GM18858 (cell line): ENCODE results near the gene VWA3B.
"Not testable (repeated sequence)": the region's sequence is repeated elsewhere in the genome, so short reads cannot be mapped to it uniquely, and the experiment has no call there.

ENCODE experiments used
- ATAC-seq: cut with Tn5 transposase; IDR thresholded peaks from one replicate; pipeline ENCODE4 v1.9.1; 2021; ENCODE audit not compliant: unreplicated experiment

The VWA3B gene, protein sequence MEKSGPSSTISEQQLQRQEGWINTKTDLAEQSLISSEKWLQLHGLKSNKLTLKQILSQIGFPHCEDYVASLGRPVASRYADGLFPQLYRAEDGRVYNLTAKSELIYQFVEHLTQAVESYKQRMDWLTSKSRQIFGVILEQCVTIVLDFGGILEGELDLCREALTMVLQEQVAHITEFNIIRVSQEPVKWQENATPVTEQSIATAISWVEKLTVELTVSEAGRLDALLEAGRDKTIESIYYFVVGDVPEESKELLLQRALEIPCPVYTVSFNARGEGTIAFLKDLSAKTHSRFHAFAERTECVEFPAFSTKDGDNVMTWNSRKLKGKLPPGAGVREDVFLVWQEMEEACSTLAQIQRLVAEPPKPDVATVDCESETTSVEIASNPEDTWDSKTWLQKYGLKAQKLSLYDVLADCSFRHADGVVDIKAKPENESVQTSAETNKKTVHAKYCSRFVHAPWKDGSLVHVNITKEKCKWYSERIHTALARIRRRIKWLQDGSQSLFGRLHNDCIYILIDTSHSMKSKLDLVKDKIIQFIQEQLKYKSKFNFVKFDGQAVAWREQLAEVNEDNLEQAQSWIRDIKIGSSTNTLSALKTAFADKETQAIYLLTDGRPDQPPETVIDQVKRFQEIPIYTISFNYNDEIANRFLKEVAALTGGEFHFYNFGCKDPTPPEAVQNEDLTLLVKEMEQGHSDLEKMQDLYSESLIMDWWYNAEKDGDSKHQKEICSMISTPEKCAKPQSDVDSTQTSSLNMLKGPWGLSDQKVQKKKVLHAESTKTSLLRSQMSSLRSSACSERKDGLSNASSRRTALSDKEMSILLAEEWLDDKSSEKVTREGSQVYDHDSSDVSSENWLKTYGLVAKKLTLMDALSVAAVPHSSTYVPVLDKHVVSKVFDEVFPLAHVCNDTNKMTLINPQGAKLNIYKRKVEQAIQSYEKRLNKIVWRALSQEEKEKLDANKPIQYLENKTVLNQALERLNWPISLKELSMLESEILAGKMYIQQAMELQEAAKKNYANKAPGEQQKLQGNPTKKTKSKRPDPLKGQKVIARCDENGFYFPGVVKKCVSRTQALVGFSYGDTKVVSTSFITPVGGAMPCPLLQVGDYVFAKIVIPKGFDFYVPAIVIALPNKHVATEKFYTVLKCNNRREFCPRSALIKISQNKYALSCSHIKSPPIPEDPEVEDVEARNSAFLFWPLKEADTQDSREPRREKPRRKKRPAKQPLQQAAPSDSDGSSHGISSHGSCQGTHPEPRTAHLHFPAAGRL (N-terminal part only)

DNA sequence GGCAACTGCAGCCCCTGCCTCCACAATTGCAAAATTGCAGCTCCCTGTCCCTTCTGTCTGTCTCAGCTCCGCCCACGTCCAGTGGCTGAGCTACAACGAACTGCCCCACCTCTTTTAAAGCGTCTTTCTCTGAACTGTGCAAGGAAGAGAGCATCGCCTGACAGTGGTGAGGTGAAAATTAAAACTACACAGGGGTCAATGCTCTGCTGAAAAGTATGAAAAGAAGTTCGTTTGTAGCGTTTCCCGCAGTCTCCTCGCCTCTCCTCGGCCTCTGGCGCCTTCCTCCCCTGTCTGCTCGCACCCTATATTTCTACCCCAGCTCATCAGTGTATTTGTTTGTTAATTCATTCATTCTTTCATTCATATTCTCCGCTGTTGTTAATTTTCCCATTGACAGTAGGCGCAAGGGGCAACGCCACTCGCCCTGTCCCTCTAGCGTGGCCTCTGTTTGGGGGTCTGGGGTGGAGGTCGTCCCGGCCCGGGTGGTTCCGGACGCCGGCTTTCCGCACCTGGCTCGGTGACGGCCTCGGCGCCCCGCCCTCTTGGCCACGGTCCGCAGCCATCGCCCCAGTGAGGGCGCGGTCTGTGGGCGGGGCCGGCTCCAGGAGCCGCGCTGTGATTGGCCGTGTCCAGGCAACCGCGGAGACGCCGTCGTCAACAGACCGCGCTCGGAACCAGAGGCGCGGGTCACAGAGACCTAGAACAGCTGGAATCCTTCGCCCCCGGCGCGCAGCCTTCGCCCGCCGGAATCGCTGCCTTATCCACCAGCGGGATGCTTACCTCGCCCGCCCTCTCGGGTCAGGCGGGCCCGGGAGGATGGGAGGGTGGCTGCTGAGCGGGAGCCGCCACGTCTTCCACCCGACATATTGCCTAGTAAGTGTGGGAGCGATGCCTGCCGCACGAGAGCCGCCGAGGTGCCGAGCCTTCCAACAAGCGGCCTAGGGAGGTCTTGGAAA, at the start of gene VWA3B:
Gene VWA3B (plus strand): TSS at position 677 of the 956 bp plus-strand sequence. CDS start 5,926 bp downstream, outside the sequence.
- ATAC-seq = peak; percentile 79

DNA sequence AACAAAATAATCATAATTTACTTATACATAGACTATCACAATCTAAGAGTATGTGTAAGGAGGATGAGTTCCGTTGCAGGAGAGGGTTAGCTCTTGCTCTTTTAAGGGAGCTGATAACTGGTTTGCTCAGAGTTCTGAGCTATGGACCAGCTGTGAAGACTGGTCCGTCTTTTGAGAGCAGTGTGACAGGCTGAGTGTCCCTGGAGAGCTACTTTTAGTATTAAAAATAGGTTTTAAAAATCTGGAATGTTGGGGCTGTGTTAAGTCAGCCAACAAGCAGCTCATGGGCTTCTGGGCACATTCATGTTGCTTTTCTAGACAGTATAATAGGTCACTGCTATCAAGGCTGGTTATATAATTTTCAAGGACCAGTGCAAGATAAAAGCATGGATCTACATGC, 49.8 kb upstream of the VWA3B start:
- no peak for ATAC-seq

DNA sequence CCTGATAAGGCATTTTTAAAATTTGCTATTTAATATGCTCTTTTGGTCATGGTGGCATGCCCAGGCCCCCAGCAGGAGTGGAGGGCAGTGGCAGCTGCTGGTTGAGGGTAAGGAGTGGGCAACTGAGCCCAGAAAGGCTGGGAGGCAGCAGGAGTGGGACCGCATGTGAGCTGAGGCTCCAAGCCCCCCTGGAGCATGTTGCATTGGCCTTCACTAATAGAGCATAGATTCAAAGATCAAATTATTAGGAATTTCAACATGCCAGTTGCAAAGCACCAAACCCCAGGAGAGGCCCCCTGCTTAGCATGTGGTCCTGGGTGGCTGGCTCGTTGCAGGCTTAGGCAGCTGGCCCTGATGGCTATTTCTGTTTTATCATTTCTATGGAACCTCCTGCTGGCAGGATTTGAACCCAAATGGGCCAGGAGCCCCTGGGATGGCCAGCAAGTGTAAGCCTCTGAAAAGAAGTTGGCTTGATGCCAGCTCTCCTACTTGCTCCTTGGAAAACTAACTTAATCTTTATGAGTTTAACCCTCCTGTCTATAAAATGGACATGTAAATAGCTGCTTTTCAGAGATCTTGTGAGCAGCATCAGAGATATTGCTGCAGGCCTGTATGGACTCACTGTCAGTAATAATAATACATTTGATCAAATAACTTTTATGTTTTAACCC, 49.2 kb upstream of the VWA3B start:
- ATAC-seq = no peak

DNA sequence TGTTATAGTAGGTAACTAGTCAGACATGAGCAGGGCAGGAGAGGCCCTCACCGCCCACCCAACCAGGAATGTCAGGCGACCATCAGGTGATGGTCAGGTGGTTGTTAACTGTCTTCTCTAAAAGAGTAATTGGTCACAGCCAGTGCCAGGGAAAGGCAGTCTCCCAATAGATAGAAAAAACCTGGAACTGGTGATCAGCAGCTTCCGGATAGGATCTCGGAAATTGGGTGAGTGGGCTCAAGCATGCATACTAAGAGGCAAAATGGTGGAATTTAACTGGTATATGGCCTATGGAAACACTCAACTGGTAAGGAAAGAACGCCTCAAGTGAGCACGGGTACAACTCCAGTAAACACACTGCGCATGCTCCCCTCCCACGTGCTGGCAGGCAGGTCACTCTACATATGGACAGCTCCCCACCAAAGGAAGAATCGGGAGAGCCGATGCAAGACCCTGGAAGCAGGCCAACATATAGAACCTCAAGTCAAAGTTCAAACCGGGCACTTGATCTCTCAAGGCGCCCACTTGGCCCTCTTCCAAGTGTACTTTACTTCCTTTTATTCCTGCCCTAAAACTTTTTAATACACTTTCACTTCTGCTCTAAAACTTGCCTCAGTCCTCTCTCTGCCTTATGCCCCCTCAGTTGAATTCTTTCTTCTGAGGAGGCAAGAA, 47.7 kb upstream of the VWA3B start:
- ATAC-seq = no peak

DNA sequence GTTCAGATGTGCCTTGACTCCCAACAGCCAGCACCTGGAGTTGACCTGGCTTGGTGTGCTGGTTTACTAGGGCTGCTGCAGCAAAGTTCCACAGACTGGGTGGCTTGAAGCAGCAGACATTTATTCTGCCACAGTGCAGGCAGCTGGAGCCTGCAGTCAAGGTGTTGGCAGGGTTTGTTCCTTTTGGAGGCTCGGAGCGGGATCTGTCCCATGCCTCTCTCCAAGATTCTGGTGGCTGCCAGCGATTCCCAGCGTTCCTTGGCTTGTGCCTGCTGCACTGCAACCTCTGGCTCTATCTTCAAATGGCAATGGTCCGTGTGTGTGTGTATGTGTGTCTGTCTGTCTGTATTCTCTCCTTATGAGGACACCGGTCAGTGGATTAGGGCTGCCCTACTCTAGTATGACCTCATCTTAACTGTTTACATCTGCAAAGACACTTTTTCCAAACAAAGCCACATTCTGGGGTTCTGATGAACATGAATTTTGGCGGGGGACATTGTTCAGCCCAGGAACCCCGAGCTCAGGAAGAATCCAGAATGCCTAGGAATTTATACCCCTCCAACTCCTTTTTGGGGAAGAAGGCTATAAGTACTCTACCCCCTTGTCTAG, 46.5 kb upstream of the VWA3B start:
- no peak for ATAC-seq

DNA sequence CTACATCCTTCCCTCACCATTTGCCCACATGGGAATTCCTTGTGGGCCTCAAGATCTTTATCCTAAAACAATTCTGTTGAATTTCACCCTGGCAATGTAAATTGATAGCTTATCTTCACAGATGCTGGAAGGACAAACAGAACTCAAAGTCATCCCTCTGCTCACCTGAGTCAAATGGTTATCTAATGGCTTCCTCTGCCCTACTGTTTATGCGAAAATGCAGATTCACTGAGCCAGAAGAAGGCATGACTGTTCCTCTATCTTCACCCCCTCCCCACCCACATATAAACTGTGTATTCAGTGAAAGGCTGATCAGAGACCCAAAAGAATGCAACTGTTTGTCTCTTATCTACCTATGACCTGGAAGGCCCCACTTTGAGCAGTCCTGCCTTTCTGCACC, 43.9 kb upstream of the VWA3B start:
- no peak for ATAC-seq

DNA sequence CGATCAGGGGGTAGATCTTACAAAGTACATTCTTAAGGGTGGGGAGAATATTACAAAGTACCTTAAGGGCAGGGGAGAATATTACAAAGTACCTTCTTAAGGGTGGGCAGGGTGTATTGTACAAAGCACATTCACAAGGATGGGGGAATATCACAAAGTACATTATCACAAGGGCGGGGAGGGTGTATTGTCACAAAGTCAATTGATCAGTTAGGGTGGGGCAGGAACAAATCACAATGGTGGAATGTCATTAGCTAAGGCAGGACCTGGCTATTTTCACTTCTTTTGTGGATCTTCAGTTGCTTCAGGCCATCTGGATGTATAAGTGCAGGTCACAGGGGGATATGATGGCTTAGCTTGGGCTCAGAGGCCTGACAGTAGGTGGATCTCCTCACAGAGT, 42.2 kb upstream of the VWA3B start:
- not testable (repeated sequence) for ATAC-seq

DNA sequence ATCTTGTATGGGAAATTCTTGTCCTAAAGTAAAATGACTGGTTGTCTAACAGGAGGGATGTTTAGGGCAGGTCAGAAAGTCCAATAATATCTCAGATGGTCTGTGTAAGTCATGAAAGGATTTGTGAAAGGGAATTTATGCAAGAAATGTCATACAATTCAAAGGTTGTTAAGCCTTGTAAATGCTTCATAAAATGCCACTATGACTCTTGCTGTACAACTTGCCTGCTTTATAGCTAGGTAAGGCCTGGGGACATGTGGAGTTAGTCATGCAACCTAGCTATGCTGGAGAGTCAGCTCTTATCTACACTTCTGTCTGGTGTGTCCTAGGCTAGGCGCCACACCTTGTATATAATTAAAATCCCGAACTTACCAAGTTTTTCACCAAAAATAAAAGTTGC, 36.9 kb upstream of the VWA3B start:
- ATAC-seq = no peak

DNA sequence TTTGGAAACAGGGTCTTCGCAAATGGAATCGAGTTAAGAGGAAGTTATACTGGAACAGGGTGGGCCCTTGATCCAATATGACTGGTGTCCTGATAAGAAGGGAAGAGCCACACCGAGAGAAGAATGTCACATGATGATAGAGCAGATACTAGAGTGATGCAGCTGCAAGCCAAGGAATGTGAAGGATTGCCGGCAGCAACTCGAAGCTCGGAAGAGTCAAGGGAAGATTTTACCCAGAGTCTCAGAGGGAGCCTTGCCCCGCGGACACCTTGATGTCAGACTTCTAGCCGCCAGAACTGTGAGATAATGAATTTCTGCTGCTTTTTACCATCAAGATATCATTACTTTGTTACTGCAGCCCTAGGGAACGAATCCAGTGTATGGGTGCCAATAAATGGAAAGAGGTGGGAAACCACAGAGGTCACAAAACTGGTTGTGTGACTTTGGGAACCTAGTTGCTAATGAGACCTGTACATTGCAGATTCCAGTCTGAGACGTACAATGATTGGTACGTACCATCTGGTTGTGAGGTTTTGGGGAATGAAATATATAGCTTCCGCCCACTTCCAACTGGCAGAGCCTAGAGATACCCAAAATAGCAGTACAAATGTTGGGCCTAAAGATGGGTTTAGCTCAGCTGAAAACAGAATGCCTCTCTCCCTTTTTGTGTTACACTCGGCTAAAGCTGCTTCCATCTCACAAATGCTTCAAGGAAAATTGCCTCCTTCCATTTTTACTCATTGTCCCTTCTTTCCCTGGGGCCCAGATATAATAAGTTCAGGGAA, 28.6 kb upstream of the VWA3B start:
- no peak for ATAC-seq

DNA sequence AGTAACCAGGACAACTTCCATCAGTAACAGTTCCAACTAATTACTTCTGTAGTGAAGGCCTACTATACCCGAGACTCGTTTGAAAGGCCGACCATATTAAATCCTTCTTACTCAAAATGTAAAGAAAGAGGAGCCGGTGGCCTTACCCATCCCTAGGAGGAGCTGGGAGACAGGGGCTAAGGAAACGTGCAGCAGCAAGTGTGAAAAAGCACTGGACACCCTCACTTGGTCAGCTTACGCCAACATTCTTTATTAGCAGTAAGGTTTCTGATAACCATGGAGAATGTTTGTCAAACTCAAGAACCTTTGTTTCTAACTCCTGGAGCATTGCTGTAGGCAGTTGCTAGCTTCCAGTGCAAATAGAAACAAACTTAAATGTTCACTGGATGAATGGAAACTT, 26.7 kb upstream of the VWA3B start:
- no peak for ATAC-seq

DNA sequence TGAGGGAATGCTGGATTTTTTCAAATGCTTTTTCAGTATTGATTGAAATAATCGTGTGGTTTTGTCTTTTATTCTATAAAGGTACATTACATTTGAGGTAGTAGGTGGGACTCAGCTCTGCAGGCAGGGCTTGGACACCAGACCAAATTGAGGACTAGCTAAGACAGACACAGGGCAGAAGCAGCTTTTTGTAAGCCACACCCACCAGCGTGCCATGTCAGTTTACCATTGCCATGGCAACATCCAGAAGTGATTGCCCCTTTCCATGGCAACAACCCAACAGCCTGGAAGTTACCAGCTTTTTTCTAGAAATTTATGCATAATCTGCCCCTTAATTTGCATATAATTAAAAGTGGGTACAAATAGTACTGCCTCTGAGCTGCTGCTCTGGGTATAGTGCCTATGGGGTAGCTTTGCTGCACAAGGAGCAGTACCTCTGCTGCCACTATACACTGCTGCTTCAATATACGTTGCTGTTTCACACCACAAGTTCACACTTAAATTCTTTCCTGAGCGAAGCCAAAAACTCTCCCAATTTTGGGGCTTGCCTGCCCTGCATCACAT, 23.6 kb upstream of the VWA3B start:
- no peak for ATAC-seq

DNA sequence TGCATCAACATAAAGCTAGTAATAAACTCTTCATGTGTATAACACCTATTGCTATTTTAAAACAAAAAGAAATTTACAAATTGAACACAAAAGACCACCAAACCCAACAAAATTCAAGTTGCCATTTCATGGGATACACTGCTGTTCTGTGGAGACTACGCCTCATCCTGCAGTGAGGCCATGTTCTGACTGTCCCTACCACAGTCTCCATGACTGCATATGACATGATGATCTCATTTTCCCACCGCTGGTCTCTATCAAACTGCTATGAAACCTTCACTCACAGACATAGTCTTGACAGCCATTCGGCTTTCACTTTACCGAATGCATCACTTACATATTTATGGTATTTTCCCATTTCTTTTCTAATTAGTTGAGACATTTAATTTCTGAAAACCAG, 21.2 kb upstream of the VWA3B start:
- no peak for ATAC-seq

DNA sequence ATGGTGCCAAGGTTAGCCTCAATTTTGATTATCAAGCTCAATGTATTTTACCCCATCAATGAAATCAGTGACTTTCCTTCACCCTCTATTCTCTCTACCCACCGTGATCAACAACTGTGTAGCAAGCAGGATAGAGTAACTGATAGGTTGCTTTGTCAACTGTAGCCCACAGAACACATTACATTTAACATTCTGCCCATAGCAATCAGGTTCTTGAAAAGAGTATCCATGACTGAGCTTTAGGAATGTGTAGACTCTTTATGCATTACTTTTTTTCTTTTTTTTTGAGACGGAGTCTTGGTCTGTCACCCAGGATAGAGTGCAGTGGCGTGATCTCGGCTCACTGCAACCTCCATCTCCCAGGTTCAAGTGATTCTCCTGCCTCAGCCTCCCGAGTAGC, 19.8 kb upstream of the VWA3B start:
- ATAC-seq = no peak

DNA sequence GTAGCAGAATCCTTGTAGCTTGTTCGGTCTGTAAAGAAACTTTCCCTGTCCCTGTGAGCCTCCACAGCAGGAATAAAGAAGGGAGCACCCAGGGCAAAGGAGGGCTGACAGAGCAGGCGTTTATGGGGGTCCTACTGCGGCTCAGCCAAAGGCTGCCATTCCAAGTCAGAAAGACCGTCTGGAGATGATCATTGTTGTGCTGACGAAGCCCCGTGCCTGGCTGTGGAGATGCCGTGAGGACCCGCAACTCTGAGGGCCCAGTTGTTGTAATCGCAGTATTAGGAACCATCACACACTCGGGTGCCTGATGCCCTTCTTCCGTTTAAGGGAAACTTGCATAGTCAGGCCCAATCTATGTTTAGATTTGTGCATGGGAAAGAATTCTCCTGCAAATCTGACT, 16.9 kb upstream of the VWA3B start:
- no peak for ATAC-seq

DNA sequence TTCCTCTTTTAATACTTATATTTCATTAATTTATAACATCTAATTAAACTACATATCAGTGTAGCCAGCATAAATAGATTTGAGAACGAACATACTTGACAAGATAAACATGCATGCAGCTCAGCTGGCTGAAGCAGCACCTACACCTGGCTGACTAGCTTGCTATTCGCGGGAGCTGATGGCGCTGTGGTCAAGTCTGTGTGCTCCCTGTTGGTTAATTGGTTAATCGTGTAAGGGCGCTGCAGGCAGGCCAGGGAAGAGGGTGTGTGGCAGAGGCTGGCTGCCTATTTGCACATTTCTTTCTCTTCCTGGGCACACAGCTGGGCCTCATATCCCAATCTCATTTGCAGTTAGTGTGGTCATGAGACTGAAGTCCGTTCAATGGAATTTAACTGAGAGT, 14.5 kb upstream of the VWA3B start:
- no peak for ATAC-seq

DNA sequence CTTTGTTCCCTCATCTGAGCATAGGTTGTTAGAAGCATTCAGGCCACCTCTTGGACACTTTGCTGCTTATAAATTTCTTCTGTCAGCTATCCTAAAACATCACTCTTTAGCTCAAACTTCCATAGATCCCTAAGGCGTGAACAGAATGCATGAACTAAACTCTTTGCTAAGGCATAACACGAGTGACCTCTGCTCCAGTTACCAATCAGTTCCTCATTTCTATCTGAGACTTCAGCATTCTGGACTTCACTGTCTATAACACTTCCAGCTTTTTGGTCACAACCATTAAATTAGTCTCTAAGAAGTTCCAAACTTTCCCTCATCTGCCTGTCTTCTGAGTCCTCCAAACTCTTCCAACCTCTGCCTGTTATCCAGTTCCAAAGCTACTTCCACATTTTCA, 8.3 kb upstream of the VWA3B start:
- ATAC-seq = no peak

DNA sequence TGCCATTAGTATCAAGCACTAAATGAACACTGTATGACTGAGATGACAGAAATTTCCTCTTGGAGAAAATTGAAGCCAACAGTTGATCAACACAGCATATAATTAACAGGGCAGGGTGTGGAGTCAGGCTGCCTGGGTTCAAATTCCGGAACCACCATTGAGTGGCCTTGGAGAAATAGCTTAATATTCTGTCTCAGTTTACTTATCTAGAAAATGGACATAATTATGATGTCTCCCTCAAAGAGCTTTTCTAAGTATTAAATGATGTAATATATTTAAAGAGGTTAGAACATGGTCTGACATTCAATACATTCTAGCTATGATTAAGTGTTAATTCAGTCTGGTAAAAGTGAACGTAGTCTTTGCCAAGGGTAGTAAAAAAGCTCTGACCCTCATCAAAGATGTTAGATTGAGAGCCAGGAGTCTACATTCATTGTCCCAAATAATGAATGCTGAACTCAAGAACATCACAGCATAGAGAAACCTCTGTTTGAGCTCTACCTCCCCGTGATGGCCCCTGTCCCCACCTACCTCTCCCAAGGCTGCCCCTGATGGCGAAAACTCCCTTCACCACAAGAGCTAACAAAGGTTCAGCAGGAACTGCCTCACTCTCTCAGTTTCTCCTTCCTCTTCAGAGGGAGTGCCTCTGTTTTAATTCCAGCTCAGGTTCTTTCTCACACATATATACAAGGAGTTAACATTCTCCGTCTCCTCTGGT, 2.7 kb upstream of the VWA3B start:
- ATAC-seq = no peak
